Measurements from ENCODE around the gene APELA. TPM values are rescaled to one million over a fixed set of nuclear protein-coding genes. Genes with fewer than 3 reads are reported as not detected.

APELA gene
- total RNA-seq, 4 donors from 2014 or later = 1.4 TPM; not detected in 3

GRCh38 chr4:164880489-164881262, 3.7 kb downstream of the APELA start:
- Histone ChIP-seq H3K27ac (no peak overlapping the region), H3K27me3 (no peaks in the 10 kb centered on the region), H3K4me1 (no peaks in the 10 kb centered on the region), H3K36me3 (no peaks in the 10 kb centered on the region), H3K4me3 (no peak overlapping the region), H3K9me3 (no peaks in the 10 kb centered on the region)
- no peak for TF ChIP-seq POLR2A (IDR thresholded peaks at IDR 0.05)
- TF ChIP-seq CTCF (IDR thresholded peaks at IDR 0.05) = no peak
- no peak for DNase-seq
- intact Hi-C loops (cut with DNase I; ENCODE audit: low total_unique reads) = no loop called here

- Histone ChIP-seq H3K36me3 (no peaks in the 10 kb centered on the region), H3K4me1 (no peaks in the 10 kb centered on the region), H3K27ac (no peak overlapping the region), H3K27me3 (no peaks in the 10 kb centered on the region), H3K4me3 (no peak overlapping the region), H3K9me3 (no peaks in the 10 kb centered on the region)
- intact Hi-C loops (cut with DNase I; ENCODE audit: low total_unique reads) = no loop called here
- TF ChIP-seq CTCF (IDR thresholded peaks at IDR 0.05) = no peak
- TF ChIP-seq POLR2A (IDR thresholded peaks at IDR 0.05) = no peak
- no peak for DNase-seq
These were observed 11.2 kb downstream of the APELA start for GRCh38 chr4:164888096-164888715.

DNA sequence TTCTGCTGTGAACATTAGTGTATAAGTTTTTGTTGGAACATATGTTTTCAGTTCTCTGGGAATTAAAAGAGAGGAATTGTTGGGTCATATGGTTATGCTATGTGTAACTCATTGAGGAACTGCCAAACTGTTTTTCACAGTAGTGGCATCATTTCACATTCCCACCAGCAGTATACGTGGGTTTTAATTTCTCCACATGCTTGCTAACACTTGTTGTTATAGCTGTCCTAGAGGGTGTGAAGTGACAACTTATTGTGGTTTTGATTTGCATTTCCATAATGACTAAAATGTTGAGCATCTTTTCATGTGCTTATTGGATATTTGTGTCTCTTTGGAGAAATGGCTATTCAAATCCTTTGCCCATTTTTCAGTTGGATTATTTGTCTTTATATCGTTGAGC, 13.7 kb downstream of the APELA start:
- Histone ChIP-seq H3K4me3 (no peak overlapping the region), H3K27ac (no peak overlapping the region), H3K4me1 (no peaks in the 10 kb centered on the region), H3K27me3 (no peaks in the 10 kb centered on the region), H3K9me3 (no peaks in the 10 kb centered on the region), H3K36me3 (no peaks in the 10 kb centered on the region)
- no peak for DNase-seq
- intact Hi-C loops (cut with DNase I; ENCODE audit: low total_unique reads) = no loop called here
- no peak for TF ChIP-seq CTCF (IDR thresholded peaks at IDR 0.05)
- no peak for TF ChIP-seq POLR2A (IDR thresholded peaks at IDR 0.05)

DNA sequence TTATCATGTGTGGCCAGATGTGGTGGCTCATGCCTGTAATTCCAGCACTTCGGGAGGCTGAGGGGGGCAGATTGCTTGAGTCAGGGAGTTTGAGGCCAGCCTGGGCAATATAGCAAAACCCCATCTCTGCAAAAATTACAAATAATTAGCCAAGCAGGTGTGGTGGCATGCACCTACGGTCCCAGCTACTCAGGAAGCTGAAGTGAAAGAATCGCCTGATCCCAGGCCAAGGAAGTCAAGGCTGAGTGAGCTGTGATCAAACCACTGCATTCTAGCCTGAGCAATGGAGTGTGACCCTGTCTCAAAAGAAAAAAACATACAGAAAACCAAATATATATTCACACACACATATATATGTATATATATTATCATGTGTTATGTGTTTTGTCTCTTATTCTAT, 15.0 kb downstream of the APELA start:
- Histone ChIP-seq H3K36me3 (no peaks in the 10 kb centered on the region), H3K27me3 (no peaks in the 10 kb centered on the region), H3K4me3 (no peak overlapping the region), H3K9me3 (no peaks in the 10 kb centered on the region), H3K4me1 (no peaks in the 10 kb centered on the region), H3K27ac (no peak overlapping the region)
- intact Hi-C loops (cut with DNase I; ENCODE audit: low total_unique reads) = no loop called here
- no peak for DNase-seq
- TF ChIP-seq CTCF (IDR thresholded peaks at IDR 0.05) (no peak), POLR2A (IDR thresholded peaks at IDR 0.05) (no peak)

DNA sequence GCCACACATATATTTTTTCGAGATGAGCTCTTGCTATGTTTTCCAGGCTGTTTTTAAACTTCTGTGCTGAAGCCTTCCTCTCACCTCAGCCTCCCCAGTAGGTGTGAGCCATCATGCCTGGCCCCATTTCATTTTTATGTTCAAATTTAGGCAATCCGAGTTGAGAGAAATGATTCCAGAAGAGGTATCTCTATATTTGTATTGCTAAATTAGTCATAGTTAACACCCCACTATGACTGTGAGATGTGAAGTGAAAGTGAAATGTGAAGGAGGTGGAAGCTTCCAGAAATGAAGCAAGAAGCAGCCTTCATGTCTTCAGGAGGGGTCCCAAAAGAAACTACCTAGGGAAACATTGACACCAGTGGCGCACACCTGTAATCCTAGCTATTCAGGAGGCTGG, 17.7 kb downstream of the APELA start:
- TF ChIP-seq POLR2A (IDR thresholded peaks at IDR 0.05) = no peak
- TF ChIP-seq CTCF (IDR thresholded peaks at IDR 0.05) = no peak
- no peaks in the 10 kb centered on the region for H3K4me1 ChIP-seq
- H3K4me3 ChIP-seq = no peak overlapping the region
- H3K27me3 ChIP-seq = no peaks in the 10 kb centered on the region
- H3K9me3 ChIP-seq = no peaks in the 10 kb centered on the region
- no peak overlapping the region for H3K27ac ChIP-seq
- no peaks in the 10 kb centered on the region for H3K36me3 ChIP-seq
- intact Hi-C loops (cut with DNase I; ENCODE audit: low total_unique reads) = no loop called here
- no peak for DNase-seq

Measured in uterus (tissue), 4 donors.